Activated T-cell treated with anti-CD3 and anti-CD28 coated beads for 4 hours (primary cell): ENCODE results near the gene MYO1F.
"Not testable (repeated sequence)": the region's sequence is repeated elsewhere in the genome, so short reads cannot be mapped to it uniquely, and the experiment has no call there.

Source experiments
- DNase-seq: peaks from one replicate; pipeline ENCODE4 v3.0.0-alpha.2; 2020

The MYO1F gene

DNA sequence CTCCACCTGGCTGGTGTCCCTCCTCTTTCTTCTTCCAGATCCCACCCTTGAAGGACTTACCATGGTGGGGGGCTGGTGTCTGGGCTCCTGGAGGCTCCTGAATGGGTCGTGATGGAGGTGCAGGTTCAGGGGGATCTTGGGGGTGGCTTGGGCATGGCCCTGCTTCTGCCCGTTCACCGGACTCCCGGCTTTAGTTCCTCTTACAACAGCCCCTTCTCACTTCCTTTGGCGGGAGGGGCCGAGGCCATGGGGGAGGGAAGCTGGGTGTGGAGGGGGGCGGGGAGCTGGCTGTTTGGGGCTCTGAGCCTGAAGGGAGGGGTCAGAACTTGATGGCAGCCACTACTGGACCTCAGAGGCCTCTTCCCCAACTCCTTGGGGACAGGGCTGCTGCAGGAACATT lies at the start of gene MYO1F:
Gene MYO1F (minus strand): TSS at position 196 of the 400 bp plus-strand sequence. CDS start 133 bp downstream, at position 63.
- DNase-seq: no peak

GRCh38 chr19:8626842-8627241 lies 49.6 kb upstream of the MYO1F start:
- DNase-seq: no peak

DNA sequence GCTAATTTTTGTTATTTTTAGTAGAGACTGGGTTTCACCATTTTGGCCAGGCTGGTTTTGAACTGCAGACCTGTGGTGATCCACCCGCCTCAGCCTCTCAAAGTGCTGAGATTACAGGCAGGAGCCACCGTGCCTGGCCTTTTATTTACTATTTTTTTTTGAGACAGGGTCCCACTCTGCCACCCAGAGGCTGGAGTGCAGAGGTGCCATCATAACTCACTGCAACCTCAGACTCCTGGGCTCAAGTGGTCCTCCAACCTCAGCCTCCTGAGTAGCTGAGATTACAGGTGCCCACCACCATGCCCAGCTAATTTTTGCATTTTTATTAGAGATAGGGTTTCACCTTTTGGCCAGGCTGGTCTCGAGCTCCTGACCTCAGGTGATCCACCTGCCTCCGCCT lies 45.6 kb upstream of the MYO1F start:
- DNase-seq: not testable (repeated sequence)

DNA sequence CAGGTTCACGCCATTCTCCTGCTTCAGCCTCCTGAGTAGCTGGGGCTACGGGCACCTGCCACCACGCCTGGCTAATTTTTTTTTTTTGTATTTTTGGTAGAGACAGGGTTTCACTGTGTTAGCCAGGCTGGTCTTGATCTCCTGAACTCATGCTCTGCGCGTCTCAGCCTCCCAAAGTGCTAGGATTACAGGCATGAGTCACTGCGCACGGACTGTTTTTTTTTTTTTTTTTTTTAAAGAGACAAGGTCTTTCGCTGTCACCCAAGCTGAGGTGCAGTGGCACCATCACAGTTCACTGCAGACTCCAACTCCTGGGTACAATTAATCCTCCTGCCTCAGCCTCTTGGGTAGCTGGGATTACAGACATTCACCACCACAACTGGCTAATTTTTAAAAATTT lies 41.5 kb upstream of the MYO1F start:
- no peak for DNase-seq

DNA sequence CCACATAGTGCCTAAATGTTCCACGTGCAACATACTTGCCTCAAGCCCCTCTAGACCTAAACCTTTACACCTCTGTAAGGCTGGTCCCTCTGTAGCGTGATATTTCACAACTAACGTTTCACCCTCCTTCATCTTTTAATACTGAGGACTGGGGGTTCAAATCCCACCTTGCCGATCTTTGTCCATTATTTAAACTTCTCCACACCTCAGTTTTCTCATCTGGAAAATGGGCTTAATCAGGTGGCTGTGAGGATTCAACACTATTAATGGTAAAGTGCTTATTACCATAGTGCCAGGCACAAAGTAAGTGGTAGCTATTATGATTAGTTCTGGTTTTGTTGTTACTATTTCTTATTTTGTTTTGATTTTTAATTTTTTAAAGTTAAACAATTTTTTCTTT lies 40.7 kb upstream of the MYO1F start:
- no peak for DNase-seq

- DNase-seq: not testable (repeated sequence)
These were observed 40.1 kb upstream of the MYO1F start for GRCh38 chr19:8617325-8617724.

GRCh38 chr19:8616861-8617260 lies 39.6 kb upstream of the MYO1F start:
- no peak for DNase-seq

GRCh38 chr19:8615813-8616596 lies 38.8 kb upstream of the MYO1F start:
- DNase-seq: peak; percentile 45

GRCh38 chr19:8615024-8615423 lies 37.8 kb upstream of the MYO1F start:
- no peak for DNase-seq

DNA sequence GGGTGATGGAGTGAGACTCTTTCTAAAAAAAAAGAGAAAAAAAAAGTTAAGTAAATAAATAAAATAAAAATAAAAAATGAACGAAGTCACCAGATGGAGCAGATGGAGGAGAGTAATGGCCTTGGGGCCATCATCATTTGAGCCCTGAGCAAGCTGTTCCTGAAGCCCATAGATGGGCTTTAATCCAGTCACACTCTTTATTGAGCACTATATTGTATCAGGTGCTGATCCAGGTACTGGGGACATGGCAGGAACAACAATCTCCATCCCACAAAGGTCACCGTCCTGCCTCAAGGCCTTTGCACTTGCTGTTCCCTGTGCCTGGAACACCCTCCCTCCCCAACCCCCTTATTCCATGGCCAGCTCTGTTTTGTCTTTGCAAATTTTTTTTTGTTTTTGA lies 37.2 kb upstream of the MYO1F start:
- DNase-seq: no peak

DNA sequence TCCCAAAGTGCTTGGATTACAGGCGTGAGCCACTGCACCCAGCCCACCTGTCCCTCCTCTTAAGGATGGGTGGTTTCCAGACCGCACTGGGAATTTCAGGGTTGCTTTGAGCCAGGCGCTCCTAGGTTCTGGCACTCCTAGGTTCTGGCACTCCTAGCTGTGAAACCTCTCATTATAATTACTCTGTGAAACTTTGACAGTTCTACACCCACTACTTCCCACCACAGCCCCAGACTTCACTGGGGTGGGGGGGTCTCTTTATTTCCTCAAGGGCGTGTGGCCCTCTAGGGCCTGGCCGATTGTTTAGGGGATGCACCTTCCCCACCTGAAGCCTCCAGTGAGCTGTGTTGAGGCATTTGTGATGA lies 35.5 kb upstream of the MYO1F start:
- no peak for DNase-seq

GRCh38 chr19:8611877-8612806 lies 34.9 kb upstream of the MYO1F start:
- no peak for DNase-seq

DNA sequence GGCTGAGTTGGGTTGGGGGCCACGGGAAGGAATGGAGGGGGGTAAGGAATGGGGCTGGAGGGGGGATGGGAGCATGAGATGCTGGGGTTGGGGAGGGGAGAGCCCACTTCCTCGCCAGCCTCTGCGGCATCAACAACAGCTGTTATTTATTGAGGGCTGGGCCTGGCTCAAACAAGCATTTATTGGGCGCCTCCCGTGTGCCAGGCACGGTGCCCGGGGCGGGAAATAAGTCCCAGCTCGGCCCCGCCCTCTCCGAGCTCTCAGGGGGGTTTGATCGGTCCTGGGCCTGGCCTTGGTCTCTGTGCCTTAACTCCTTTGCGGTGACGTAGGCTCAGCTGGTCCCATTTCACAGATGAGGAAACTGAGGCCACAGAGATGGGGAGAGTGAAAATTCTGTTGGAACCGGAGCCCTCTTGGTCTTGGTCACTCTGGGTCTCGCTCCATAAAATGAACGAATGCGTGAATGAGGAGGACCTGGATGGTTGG lies 34.2 kb upstream of the MYO1F start:
- no peak for DNase-seq

GRCh38 chr19:8610936-8611300 lies 33.7 kb upstream of the MYO1F start:
- no peak for DNase-seq

GRCh38 chr19:8610041-8610935 lies 33.0 kb upstream of the MYO1F start, which contains the start of gene ADAMTS10:
Gene ADAMTS10, minus strand, starts transcription at chr19:8610715. Its CDS starts 5,005 bp downstream, at chr19:8605710.
- no peak for DNase-seq

GRCh38 chr19:8609279-8610040 lies 32.2 kb upstream of the MYO1F start:
- no peak for DNase-seq

GRCh38 chr19:8608941-8609278 lies 31.7 kb upstream of the MYO1F start:
- DNase-seq: no peak

- no peak for DNase-seq
These were observed 30.1 kb upstream of the MYO1F start for GRCh38 chr19:8607386-8607785.

DNA sequence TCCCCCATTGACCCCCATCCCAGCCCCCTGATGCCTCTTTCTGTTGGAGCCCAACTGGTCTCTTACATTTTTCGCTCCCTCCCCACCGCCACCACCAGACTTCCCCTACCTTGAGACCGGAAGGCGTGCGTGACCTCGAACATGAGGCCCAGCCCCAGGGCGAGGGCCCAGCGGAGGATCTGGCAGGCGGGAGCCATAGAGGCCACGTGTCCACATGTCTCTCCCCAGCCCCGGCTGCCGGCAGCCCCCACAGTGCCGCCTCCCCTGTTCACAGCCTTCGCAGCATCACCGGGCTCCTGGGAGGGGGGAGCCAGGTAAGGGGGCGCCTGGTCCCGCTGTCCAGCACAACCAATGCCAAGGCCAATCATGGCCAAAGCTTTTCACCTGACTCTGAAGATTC lies 28.3 kb upstream of the MYO1F start:
- no peak for DNase-seq

GRCh38 chr19:8601796-8602195 lies 24.6 kb upstream of the MYO1F start:
- no peak for DNase-seq

DNA sequence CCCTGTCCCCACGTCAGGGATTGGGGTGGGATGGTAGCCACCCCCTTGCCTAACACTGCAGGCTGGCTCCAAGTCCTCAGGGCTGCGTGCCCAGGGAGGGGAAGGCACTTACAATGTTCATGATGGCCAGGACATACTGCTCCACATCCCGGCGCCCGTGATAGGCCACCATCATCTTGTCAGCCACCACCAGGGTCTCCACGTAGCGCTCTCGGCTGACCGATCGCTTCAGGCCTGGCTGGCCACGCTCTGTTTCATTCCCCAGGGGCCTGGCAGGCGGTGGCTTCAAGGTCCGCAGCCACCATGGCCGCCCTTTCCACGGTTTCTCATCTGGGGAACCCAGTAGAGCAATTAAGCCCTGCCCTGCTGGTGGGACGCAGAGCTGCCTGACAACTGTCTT lies 23.6 kb upstream of the MYO1F start:
- no peak for DNase-seq

- no peak for DNase-seq
These were observed 22.8 kb upstream of the MYO1F start for GRCh38 chr19:8600064-8600463.
